GM12801 (cell line): Measurements from ENCODE around the gene HAUS6.

Experiments used
- TF ChIP-seq, protein P1 (sequence below): IDR thresholded peaks from one replicate; pipeline ENCODE4 v1.5.1; 2011; ENCODE audit warnings: control low read depth; ENCODE audit not compliant: insufficient read length; ENCODE audit errors: extremely low read depth

HAUS6 gene, protein sequence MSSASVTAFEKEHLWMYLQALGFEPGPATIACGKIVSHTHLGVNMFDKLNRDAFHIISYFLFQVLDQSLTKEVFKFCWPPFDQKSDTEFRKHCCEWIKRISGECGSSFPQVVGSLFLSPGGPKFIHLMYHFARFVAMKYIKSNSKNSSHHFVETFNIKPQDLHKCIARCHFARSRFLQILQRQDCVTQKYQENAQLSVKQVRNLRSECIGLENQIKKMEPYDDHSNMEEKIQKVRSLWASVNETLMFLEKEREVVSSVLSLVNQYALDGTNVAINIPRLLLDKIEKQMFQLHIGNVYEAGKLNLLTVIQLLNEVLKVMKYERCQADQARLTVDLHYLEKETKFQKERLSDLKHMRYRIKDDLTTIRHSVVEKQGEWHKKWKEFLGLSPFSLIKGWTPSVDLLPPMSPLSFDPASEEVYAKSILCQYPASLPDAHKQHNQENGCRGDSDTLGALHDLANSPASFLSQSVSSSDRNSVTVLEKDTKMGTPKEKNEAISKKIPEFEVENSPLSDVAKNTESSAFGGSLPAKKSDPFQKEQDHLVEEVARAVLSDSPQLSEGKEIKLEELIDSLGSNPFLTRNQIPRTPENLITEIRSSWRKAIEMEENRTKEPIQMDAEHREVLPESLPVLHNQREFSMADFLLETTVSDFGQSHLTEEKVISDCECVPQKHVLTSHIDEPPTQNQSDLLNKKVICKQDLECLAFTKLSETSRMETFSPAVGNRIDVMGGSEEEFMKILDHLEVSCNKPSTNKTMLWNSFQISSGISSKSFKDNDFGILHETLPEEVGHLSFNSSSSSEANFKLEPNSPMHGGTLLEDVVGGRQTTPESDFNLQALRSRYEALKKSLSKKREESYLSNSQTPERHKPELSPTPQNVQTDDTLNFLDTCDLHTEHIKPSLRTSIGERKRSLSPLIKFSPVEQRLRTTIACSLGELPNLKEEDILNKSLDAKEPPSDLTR

DNA sequence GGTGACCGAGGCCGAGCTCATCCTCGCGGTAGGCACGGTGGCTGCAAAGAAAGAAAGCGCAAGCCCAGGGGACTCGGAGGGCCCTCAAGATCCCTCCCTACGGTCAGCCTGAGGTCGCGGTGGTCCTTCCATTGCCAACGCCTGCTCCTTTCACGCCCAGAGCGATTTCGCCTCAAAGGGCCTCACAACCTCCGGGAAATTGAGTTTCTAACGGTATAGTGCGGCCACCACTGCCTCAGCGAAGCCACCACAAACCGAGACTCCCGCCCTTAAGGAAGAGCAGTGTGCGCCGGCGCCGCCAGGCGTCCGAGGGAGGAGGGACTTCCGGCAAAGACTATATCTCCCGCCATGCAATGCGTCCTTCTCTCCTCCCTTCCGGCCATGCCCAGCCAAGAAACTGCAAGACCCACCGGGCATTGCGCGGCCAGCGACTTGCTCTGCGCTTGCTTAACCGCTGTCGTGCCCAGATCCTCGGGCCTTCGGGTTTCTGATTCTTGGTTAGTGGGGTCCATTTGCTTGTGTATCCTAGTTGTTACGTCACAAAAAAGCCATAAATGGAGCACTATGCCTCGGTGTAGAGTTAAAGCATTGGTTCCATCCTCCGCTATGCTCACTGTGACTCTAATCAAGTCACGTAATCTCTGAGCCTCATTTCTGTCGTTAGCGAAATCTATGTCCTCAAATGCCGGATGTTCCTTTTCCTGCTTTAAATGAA, at the start of gene HAUS6:
HAUS6 (minus strand) TSS at position 274 of the 715 bp plus-strand sequence; CDS start at position 21, 253 bp downstream.
- TF ChIP-seq, protein P1, sequence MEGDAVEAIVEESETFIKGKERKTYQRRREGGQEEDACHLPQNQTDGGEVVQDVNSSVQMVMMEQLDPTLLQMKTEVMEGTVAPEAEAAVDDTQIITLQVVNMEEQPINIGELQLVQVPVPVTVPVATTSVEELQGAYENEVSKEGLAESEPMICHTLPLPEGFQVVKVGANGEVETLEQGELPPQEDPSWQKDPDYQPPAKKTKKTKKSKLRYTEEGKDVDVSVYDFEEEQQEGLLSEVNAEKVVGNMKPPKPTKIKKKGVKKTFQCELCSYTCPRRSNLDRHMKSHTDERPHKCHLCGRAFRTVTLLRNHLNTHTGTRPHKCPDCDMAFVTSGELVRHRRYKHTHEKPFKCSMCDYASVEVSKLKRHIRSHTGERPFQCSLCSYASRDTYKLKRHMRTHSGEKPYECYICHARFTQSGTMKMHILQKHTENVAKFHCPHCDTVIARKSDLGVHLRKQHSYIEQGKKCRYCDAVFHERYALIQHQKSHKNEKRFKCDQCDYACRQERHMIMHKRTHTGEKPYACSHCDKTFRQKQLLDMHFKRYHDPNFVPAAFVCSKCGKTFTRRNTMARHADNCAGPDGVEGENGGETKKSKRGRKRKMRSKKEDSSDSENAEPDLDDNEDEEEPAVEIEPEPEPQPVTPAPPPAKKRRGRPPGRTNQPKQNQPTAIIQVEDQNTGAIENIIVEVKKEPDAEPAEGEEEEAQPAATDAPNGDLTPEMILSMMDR: no peak

GRCh38 chr9:19151425-19152159, 48.9 kb upstream of the HAUS6 start:
- TF ChIP-seq, protein P1: no peak

DNA sequence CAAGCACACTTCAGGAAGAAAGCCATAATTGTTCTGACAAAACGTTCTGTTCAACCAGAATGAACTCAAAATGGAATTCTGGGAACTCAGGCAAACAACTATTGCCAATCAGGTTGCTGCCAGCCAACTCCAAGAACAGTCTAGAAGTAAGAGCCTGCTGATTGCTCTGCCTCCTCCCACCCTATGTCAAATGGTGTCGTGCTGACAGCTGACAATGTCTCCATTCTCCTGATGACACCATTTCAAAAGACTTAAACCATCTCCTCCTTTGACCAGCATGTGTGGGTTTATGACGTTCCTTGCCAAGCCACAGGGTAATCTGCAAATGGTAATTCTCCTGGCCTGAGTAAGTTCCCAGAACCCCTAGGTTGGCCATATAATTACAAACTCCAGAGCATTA, 46.5 kb upstream of the HAUS6 start:
- TF ChIP-seq, protein P1: no peak

GRCh38 chr9:19148187-19148586, 45.5 kb upstream of the HAUS6 start:
- TF ChIP-seq, protein P1: no peak

GRCh38 chr9:19146441-19147024, 43.8 kb upstream of the HAUS6 start:
- TF ChIP-seq, protein P1: no peak

- TF ChIP-seq, protein P1: no peak
Observed at GRCh38 chr9:19145881-19146280, 43.2 kb upstream of the HAUS6 start.
